GM18517 (cell line): ENCODE results near the gene WDR5.

ENCODE experiments used
- ATAC-seq: cut with Tn5 transposase; IDR thresholded peaks from one replicate; pipeline ENCODE4 v1.9.1; 2021; ENCODE audit warnings: mild to moderate bottlenecking, moderate library complexity; ENCODE audit not compliant: unreplicated experiment

Gene WDR5

DNA sequence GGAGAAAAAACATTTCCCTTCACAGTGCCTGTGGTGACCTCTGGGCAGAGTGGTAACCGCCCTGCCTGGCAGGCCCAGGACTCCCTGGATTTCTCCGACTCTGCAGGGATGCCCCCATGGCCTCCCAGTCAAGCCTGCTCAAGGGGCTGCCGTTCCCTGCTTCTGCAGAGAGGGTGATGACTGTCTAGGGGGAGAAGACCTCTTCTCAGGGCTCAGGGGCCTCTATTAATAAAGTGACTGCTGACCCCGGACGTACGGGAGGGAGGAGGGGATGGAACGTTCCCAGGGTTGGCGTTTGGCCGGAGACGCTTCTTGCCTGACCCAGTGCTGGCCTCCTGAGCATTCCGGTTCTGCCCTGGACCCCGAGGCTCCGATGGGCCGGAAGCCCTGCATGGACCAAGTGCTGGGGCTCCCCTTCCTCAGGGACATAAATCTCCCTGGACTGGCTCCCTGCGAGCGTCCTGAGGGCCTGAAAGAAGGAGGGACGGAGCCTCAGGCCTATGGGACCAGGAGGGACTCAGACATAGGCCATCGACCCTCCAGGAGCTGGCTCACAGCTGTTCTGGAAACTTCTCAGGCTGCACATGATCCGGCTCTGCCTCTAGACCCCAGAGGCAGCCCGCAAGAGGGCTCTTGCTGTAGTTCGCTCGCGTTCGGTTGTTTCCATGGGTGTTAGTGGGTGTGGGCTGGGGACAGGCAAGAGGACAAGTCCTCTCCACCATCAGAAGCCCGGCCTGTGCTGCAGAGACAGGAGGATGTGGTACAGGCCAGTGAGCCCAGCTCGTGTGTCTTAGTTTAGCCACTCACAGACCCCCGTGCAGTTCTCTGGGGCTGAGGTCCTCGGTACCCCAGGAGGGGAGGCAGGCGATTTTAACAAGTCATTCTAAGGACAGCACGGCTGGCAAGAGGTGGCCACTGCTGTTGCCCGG, 36.6 kb downstream of the WDR5 start:
- no peak for ATAC-seq

DNA sequence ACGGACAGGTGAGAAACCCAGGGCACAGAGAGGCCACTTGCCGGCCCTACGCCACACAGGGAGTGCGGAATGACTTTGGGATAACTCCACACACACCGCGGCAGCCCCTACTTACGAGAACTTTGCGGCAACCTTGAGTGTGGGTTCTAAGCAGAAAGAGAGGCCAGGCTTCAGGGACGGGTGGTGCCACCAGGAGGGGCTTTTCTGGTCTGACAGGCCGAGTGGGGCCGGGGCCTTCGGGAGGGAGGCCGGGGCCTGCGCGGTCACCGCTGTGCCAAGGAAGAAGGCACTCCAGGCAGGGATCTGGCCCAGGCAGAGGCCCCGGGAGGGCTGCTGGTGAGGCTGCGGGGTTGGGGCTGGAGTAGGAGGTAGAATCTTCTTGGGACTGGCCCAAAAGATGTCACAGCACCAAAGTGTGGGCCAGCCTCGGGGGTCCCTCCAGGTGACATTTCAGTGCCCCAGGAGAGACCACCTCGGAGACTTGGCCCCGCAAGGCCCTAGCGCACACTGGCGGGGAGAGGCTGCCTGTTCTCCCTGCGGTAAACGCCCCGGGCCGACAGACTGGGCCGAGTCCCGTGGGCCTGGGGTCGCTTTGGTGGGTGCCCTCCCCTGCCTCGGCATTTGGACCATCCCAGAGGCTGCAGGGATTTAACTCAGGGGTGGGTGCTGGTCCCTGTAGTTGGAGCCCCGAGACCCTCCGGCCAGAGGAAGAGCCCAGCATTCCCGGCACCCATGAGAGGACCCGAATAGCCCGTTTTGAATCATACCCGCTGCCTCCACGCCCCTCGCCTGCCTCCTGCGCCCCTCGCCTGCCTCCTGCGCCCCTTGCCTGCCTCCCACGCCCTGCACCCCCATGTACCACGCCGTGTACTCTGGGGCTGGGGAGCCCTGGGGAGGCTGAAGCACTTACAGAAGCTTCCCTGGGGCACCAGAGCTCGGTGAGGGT, 37.5 kb downstream of the WDR5 start:
- ATAC-seq, result no peak

DNA sequence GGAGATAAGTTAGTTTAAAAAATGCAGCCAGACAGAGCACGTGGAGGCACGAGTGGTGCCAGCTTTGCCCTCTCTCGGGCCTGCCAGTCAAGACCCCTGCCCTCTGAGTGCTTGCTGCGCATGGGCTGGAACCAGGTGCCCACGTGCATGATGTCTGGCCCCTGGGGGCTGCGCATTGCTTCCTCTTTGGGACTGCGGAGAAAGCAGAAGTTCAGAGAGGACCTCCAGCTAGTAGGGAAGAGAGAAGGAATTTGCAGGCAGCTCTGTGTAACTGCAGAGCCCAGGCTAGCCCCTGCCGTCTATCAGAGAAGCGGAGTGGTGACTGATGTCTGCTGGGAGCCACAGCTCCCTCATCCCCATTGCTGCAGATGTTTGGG, 38.2 kb downstream of the WDR5 start:
- no peak for ATAC-seq

DNA sequence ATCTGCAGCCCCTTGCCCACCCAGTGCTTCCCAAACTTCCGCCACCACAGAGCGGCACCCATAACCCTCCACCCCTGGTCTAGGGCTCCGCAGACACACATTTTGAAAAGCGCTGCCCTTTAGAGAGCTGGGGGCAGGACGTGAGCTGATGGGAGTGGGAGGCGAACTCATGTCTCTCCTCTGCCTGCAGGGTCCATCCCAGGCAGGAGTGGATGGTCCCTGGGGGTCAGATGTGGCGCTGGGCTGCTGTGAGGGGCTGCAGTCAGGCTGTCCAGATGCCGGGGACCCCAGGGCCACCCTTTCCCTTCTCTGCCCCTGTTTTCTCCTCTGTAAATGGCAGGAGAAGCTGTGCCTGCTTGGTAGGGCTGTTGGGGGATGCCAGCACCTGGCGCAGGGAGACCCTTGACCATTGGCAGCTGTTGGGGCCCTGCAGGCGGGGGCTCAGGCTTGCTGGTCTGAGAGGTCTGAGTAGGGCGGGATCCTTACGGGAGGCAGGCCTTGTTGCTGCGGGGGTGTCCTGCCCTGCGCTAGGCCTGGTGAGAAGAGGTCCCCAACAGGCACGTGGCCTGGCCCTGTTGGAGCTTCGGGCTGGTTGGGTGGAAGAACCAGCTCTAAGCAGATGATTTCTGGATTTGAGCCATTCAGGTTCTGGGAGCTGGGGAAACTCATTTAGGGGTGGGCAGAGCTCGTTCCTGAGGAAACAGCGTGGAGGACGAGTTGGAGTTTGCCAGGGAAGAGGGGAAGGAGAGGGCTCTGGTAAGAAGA, 38.8 kb downstream of the WDR5 start:
- no peak for ATAC-seq

DNA sequence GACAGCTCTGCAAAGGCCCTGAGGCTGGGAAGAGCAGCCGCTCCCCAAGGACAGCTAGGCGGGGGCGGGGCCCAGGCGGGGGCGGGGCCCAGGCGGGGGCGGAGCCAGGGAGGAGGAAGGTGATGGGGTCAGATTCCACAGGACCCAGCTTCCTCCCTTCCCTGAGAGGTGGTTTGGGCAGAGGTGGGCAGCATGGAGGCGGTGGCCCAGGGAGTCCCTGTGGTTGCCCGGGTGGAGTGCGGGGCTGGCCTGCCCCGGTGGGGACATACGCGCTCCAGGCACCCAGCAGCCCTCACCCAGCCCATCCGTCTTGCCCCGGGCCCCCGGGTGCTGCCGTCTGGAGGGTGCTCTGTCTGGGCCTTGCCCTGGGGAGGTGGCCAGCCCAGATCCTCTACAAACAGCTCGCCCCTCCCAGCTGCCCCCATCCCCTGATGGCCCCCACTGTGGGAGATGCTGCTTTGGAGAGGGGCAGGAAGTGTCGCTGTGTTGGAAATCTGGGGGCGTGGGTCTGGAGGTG, 39.5 kb downstream of the WDR5 start:
- no peak for ATAC-seq

DNA sequence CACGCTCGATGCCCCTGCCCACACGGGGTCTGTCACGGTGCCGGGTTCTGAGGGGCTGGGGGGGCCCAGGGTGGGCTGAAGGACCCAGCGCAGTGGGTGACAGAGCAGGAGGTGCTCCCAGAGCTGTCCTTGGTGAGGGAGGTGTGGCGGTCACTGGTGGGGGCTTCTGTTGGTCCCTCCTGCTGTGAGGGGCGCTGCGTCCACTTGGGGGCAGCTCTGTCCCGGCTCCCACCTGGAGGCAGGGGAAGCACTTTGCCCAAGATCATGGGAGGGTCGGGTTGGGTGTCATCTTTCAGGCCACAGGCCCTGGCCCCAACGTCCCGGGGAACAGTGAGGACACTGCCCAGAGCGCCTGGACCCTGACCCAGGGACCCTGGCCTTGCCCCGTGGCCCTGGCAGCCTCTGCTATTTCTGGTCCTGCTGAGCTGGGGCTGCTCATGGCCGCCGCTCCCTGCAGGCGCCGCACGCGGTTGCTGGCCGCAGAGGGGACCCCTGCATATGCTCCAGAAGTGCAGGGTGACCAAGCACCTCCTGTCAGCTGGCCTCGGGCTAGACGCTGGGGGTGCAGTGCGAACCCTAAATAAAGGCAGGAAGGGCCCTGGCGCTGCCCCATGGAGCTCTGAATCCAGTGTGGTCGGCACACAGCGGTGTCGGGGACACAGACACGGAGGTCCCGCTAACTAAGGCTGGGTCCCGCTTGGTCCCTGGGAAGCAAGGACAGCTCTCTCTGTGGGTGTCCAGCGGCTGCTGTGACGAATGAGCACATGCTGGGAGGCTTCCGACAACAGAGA, 40.1 kb downstream of the WDR5 start:
- no peak for ATAC-seq

DNA sequence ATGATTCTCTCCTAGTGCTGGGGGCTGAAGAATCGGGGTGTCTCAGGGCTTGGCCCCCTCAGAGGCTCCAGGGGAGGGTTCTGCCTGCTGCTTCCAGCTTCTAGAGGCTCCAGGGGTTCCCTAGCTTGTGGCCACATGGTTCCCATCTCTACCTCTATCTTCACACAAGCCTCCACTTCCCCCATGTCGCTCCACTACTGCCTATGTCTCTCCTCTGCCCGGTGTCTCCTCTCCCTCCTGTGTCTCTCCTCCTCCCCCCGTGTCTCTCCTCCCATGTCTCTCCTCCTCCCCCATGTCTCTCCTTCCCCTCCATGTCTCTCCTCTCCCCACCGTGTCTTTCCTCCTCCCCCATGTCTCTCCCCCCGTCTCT, 40.7 kb downstream of the WDR5 start:
- no peak for ATAC-seq

DNA sequence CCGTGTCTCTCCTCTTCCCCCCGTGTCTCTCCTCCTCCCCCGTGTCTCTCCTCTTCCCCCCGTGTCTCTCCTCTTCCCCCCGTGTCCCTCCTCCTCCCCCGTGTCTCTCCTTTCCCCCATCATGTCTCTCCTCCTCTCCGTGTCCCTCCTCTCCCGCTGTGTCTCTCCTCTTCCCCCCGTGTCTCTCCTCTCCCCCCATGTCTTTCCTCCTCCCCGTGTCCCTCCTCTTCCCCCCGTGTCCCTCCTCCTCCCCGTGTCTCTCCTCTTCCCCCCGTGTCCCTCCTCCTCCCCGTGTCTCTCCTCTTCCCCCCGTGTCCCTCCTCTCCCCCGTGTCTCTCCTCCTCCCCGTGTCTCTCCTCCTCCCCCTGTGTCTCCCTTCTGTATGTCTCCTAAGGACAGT, 41.3 kb downstream of the WDR5 start:
- no peak for ATAC-seq

DNA sequence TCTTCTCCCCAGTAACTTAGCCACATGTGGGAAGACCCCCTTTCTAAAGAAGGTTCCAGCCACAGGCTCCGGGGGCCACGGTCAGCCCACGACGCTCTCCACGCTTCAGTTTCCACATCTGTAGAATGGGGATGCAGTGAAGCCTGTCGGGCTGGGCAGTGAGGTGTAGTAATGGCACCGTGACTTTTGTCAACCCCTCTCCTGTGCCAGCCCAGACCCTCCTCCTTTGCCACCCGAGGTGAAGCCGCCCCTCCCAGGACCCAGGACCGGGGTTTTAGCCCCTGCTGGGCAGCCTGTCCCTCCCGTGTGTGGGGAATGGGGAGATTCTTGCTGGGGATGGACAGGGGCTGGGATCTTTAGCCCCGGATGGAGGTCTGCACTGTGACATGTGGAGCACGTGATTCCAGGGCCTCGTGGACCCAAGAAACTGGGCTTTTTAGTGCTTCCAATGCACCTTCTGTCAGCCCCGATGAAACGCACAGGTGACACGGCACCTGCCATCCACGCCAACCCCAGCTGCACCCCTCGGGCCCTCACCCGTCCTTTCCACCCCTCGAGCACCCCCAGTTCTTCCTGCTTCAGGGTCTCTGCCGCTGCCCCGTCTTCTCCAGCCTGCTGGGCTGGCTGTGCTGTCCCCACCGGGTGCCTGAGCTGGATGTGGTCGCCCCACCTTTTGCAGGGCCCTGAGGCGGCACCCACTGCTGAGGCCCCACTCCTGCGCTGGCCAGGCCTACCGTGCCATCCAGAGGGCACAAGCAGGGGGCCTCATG, 41.9 kb downstream of the WDR5 start:
- no peak for ATAC-seq

DNA sequence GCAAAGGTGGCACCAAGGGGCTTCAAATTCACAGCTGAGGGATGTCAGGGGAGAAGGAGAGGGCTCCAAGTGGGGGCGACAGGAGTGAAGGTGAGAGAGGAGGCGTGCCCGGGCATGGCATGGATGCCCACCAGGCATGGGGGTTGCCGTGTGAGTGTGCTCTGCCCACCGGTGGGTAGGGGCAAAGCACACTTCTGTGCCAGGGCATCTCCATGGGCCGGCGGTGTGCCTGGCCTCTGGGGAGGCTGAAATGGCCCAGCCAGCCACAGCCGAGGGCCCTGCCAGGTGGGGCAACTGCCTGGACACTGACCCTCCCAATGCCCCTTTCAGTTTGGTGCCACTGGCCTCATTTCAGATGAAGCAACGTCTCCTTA, 42.5 kb downstream of the WDR5 start:
- ATAC-seq, result no peak

DNA sequence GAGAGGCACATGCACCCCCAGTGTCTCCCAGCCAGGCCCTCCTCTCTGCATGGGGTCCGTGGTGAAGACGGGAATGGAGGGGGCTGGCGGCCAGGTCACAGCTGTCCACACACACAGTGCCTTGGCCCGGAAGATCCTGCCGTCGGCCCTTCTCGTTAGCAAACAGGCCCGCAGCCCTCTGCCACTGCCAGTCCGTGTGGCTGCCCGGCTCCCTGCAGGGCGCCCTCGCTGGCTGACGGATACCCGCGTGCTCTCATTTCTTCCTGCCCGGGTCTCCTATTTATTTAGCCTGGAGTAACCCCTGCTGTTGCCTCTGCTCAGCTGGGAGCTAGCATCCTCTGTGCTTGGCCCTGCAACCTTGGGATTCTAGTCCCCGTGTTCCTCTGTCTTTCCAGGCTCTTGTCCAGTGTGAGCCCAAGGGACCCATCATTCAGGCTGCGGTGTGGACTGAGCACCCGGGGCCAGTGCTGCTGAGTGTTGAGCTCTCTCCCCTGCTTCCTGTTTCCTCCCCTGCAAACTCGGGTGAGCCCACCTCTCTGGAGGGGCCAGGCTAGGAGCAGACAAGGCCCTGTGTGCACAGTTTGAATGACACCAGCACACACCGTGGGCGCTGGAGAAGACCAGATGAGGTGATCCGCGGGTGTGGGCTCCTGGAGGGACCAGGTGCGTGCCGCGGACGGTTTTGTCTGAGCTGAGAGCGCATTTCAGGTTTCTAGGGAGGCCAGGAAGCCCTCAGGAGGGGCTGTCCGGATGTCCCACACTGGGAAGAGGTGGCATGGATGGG, 43.1 kb downstream of the WDR5 start:
- no peak for ATAC-seq

DNA sequence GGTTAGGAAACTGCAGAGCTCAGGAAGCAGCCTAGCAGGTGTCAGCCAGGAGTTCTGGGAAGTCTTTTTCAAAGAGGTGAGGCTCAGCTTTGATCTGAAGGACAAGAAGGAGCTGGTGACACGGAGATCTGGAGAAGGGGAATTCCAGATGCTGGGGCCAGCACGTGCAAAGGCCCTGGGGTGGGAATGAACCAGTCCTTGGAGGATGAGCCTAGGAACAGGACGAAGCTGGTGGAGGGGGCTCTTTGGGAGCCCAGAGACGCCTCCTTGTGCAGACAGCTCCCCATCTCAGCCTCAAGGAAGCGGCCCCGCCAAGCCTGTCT, 43.7 kb downstream of the WDR5 start:
- ATAC-seq, result no peak

DNA sequence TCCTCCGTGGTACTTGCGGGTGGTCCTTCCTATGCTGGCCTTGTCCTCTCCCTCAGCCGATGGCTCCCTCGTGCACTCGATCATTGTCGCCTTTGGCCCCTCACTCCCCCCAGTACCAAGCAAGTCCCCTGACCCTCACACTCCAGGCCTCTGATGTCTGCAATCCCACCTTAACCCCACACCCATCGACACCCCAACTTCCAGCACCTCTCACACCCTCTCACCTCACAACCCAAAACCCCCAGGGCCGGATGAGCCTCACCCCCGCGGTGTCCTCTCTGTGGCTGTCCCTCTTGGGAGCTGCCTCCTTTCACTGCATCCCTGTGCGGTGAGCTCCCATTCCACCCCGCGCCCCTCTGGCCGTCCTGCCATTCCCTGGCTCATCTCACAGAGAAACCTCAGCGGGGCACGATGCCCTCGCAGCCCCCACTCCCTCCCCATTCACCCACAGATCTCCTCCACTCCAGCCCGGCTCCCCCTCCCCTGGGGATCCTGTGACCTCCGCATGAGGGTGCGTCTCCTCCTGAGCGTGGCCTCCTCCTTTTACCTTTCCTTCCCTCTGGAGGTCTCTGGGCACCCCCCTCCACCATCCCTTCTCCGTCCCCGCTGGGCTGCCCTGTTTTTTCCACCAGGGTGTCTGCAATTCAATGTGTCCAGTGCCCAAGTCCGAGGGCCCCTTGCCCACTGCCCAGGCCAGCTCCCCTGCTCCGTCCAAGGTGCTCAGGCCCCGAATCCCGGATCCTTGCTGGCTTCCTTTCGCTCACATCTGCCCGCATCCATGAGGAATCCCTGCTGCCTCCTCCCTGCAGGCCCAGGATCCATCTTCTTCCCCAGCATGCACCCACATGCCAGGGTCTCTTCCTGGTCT, 44.3 kb downstream of the WDR5 start:
- ATAC-seq, result no peak

DNA sequence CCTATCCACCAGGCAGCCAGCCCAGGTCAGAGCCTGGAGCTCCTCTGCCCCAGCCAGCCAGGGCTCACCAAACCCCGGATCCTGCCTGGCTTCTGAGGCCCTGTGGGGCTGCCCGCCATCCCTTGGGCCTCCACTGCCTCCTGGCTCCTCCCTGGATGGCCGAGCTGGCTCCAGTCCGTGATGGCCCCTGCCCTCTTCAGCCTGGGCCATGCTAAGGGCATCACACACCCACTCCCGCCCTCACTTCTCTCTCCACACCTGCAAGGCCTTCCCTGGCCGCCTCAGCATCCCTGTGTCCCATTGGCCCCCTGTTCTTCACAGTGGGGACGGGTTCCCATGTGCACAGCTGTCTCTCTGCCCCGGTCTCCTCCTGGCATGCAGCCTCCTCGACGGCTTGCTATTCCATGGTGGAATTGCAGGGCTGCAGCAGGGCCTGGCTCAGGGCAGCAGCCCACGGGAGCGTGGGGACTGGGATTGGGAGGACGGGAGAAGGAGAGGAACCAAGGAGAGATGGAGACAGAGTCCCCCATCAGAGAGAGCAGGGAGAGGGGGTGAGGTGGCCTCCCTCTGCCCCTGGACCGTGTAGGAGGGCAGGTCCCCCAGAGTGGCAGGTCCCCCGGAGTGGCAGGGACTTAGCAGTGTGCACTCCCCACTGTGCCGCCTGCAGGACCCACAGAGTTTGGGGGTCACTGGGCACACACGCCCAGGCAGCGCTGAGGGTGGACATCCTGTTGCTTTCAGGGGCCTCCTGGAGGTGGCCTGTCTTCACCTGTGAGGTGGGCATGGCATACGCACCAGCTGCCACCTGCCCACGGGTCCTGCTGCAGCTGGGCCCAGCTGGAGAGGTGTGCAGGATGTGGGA, 45.1 kb downstream of the WDR5 start:
- no peak for ATAC-seq

DNA sequence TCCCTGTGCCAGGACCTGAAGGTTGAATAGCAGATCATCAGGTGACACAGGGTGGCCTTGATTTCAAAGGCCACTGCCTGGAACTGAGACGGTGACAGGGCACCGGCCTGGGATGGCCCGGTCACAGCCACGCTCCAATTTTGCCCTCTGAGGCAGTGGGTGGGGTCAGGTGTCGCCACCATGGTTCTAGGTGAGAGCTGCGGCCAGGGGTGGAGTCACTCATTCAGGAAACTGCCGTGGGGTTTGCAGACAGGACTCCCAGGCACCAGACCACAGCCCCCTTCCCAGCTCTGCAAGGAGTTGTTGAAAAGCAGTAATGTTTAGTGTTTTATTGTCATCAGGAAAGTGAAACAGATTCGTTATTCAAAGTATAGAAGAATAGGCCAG, 45.8 kb downstream of the WDR5 start:
- ATAC-seq, result no peak

DNA sequence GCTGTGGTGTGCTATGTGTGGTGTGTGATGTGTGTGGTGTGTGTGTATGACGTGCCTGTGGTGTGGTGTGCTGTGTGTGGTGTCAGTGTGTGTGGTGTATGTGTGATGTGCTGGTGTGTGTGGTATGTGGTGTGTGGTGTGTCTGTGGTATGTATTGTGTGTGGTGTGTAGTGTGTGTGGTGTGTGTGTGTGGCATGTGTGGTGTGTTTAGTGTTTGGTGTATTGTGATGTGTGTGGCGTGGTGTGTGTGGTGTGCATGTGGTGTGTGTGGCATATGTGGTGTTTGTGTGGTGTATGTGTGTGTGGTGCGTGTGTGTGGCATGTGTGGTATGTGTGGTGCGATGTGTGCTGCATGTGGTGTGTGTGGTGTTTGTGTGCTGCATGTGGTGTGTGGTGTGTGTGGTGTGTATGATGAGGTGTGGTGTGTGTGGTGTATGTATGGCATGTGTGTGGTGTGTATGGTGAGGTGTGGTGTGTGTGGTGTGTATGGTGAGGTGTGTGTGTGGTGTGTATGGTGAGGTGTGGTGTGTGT, 46.7 kb downstream of the WDR5 start:
- ATAC-seq, result no peak

DNA sequence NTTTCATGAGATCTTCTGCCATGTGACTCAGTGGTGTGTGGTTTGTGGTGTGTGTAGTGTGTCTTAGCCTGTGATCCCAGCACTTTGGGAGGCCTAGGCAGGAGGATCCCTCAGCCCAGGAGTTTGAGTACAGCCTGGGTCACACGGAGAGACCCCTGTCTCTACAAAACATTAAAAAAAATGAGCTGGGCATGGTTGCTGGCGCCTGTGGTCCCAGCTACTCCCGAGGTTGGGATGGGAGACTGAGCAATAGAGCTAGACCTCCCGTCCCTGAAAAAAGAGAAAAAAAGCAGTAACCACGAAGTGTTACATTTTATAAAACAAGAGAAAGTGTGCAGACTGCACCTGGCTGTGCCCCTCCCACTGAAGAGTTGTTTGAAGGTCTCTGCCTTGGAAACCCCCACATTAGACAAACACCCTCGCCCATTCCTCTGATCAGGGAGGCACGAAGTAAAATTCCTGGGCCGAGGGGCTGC, 49.7 kb downstream of the WDR5 start:
- no peak for ATAC-seq
